ENCODE results near the gene RERE.
"Not testable (repeated sequence)": the region's sequence is repeated elsewhere in the genome, so short reads cannot be mapped to it uniquely, and the experiment has no call there.

Gene RERE

DNA sequence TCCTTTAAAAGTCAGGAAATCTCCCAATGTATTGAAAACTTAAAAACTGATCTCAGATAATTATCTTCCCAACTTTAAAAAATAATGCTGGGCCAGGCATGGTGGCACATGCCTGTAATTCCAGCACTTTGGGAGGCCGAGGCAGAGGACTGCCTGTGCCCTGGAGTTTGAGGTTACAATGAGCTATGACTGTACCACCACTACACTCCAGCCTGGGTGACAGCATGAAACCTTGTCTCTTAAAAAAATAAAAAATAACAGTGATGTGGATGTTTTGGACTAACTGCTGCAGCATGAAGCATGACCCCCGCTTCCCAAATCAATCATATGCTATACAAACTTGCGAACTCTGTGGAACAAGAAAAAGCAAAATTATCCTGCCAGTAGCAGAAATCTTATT lies 186.3 kb downstream of the RERE start:
- no peak for DNase-seq (ENCODE audit: low read depth)
- no peak overlapping the region for H3K4me3 ChIP-seq (ENCODE audit: low read depth, low read length)
- TF ChIP-seq CTCF (IDR thresholded peaks at IDR 0.05; ENCODE audit: insufficient read depth, low read depth, low read length, missing control alignments) = no peak

DNA sequence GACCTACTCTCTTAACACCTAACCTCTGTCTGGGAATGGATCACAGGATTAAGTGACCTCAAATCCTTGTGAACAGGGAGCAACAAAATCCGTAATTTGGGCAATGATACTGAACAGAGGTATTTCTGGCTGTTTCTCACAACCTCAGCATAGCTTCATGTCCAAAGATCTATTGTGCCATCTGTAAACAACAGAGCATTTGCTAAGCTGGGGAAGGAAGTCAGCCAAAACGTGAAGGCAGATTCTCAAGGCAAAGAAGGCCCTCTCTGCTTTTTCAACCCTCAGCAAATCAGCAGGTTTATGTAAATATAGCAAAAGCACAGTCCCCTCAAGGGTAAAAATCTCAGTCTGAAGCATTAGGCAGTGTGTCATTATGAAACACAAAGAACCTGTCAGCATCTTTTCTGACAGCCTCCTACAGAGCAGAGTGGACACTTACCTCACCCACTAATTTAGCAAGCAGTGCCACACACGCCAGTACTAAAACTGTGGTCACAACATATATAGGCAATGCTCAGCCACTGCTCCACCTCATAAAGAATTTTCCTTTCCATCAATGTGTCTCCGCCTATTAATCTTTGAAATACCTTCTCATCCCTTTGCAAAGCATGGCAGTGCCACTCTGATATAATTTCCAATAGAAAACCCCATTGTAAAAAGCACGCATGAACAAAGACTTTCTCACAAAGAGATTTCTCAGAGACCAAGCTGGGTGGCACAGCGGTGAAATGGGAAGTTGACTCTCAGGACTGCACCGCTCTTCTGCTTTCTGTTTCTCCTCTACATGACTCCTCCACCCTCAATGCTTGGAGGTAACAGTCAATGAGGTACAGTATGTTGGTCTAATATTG lies 188.0 kb downstream of the RERE start:
- peak overlapping the region; percentile 33 for H3K4me3 ChIP-seq (ENCODE audit: low read depth, low read length)
- TF ChIP-seq CTCF (IDR thresholded peaks at IDR 0.05; ENCODE audit: insufficient read depth, low read depth, low read length, missing control alignments) = no peak
- DNase-seq (ENCODE audit: low read depth) = peak; percentile 83

GRCh38 chr1:8628606-8629005 lies 188.8 kb downstream of the RERE start:
- TF ChIP-seq CTCF (IDR thresholded peaks at IDR 0.05; ENCODE audit: insufficient read depth, low read depth, low read length, missing control alignments) = no peak
- peak overlapping the region; percentile 17 for H3K4me3 ChIP-seq (ENCODE audit: low read depth, low read length)
- DNase-seq (ENCODE audit: low read depth) = no peak

DNA sequence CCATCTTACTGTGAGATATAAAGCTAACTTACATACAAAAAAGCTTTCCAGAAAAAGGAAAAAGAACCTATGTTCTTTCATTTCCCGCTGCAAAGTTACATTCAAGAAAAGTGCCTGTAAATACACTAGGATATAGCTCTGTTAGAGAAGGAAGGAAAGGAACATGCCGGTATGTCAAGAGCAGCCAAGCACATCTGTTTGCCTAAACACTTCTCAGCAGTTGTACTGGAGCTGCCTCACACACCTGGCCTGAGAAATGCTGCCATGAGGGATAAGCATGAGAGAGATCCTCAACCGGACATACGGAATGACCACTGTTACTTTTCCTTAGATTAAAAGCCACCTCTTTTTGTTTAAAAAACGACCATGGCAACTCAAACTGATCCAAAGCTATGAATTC lies 189.7 kb downstream of the RERE start:
- H3K4me3 ChIP-seq (ENCODE audit: low read depth, low read length) = no peak overlapping the region
- TF ChIP-seq CTCF (IDR thresholded peaks at IDR 0.05; ENCODE audit: insufficient read depth, low read depth, low read length, missing control alignments) = no peak

GRCh38 chr1:8625981-8626898 lies 191.2 kb downstream of the RERE start:
- no peak for TF ChIP-seq CTCF (IDR thresholded peaks at IDR 0.05; ENCODE audit: insufficient read depth, low read depth, low read length, missing control alignments)
- H3K4me3 ChIP-seq (ENCODE audit: low read depth, low read length) = no peak overlapping the region
- DNase-seq (ENCODE audit: low read depth) = no peak

More for the DNA sequence above, 189.7 kb downstream of the RERE start:
- no peak for DNase-seq (ENCODE audit: low read depth)

DNA sequence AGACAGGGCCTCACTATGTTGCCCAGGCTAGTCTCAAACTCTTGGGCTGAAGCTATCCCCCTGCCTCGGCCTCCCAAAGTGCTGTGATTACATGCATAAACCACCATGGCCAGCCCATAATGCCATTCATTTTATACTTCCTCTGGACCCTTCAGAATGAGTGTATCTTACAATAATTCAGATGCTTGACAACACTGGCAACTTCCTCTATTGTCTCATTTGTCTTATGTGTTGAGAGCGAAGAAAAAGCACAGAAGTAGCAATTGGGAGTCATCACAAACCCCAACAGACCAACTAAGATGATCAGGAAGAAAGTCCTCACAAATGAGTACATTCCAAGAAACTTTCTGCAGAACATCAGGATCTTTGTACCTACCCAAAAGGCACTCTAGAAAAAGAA lies 191.9 kb downstream of the RERE start:
- no peak for TF ChIP-seq CTCF (IDR thresholded peaks at IDR 0.05; ENCODE audit: insufficient read depth, low read depth, low read length, missing control alignments)
- no peak for DNase-seq (ENCODE audit: low read depth)
- no peak overlapping the region for H3K4me3 ChIP-seq (ENCODE audit: low read depth, low read length)

DNA sequence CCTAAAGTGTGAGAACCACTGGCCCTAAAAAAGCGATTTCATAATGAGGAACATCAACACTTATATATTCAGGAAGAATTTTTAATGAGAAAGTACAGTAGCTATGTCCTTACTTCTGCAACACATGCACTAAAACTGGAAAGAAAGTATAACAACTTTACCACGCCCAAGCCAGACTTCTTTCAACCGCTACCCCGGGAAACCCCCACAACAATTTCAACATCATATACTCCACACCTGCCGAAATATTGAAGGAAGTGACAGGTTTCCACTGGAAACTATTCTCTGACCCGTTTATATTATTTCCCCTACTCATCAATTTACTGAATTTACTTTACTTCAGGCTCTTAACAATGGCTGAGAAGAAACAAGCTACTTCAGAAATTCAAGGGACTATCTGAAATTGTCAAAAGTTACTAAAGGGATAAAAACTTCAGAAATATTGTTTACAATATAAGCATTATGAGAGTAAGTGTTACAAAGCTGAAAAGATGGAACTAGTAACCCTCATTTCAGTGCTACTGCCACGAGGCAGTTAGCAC lies 193.7 kb downstream of the RERE start:
- DNase-seq (ENCODE audit: low read depth) = peak; percentile 29
- H3K4me3 ChIP-seq (ENCODE audit: low read depth, low read length) = not testable (repeated sequence)

- DNase-seq (ENCODE audit: low read depth); H3K4me3 ChIP-seq (ENCODE audit: low read depth, low read length): not testable (repeated sequence)
These were observed 195.6 kb downstream of the RERE start for GRCh38 chr1:8621785-8622348.

DNA sequence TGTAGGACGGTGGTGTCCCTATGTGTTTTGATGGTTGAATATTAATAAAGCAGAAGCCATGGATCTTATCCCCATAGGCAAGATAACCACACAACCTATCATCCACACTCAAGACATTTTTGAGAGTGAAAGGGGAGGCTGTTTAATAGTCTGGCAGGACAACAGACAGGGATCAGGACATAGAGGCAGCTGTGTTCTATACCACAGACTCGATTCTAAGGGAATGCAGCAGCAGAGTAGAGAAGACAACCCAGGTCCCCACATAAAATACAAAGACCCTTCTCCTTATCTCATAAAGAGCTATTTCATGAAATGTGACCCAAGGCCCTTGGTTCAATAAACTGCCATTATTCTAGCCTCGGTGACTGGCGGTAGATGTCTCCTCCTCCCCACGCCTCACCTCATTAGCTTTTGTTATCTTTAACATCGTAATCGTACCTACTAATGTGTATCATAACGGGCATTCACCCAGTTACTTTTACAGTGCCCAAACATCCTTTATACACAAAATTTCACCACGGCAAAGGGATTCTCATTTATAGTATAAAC lies 196.3 kb downstream of the RERE start:
- H3K4me3 ChIP-seq (ENCODE audit: low read depth, low read length); DNase-seq (ENCODE audit: low read depth): not testable (repeated sequence)
